ENCODE results near the gene ZNF577. TPM values are rescaled to one million over a fixed set of nuclear protein-coding genes. Genes with fewer than 3 reads are reported as not detected.

The ZNF577 gene
- total and polyA plus RNA-seq, 2 of the 13 experiments (the other 11 are each of a cell fraction or from before 2014, with no cell fraction given) = 5.7 to 7.6 TPM

DNA sequence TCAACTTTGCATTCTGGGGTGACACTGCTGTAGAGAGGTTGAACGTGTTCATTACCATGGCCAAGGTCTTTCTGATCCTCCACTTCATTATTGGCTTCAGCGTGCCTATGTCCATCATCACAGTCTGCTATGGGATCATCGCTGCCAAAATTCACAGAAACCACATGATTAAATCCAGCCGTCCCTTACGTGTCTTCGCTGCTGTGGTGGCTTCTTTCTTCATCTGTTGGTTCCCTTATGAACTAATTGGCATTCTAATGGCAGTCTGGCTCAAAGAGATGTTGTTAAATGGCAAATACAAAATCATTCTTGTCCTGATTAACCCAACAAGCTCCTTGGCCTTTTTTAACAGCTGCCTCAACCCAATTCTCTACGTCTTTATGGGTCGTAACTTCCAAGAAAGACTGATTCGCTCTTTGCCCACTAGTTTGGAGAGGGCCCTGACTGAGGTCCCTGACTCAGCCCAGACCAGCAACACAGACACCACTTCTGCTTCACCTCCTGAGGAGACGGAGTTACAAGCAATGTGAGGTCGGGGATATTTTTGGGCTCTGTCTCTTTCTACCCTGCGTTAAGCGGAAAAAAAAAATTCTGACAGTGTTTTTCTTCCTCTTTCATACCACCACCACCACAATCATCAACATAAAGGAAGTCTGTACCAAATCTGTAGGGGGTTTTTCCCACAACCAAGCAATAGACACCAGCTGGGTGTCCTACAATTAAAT, 63.3 kb downstream of the ZNF577 start:
- ChIA-PET POLR2A (no interaction called here), CTCF (ENCODE audit: low intra/inter-chr PET ratio, low total read pairs) (no interaction called here)
- Histone ChIP-seq H3K9ac (ENCODE audit: insufficient read depth, low read depth, low read length) (no peak overlapping the region), H3K79me2 (ENCODE audit: insufficient read depth, low read length) (no peaks in the 10 kb centered on the region), H3K36me3 (replicated peaks in 1 of 2; ENCODE audit: control insufficient read depth in 1 of 2, insufficient read depth in 2 of 2, low read length in 2 of 2) (no peaks in the 10 kb centered on the region), H3K9me3 (ENCODE audit: low read length) (peaks cover 93% of the 10 kb centered on the region), H4K20me1 (ENCODE audit: insufficient read depth, low read length) (no peaks in the 10 kb centered on the region), H3K4me3 (replicated peaks in 1 of 3; ENCODE audit: insufficient read depth in 1 of 3, low read depth in 2 of 3, low read length in 3 of 3) (no peak overlapping the region), H3K27ac (ENCODE audit: extremely low read length, insufficient read depth, low read length) (no peak overlapping the region), H3K27me3 (ENCODE audit: control insufficient read depth in 1 of 2, insufficient read depth in 2 of 2, low read length in 2 of 2) (no peaks in the 10 kb centered on the region), H3K4me2 (ENCODE audit: low read depth, low read length) (no peak overlapping the region), H3K4me1 (ENCODE audit: insufficient read depth, low read length) (no peaks in the 10 kb centered on the region), H2AFZ (ENCODE audit: low read length) (no peak overlapping the region)
- ATAC-seq (no peak), DNase-seq (ENCODE audit: low spot score) (no peak), FAIRE-seq (no peak)
- intact Hi-C loops (cut with micrococcal nuclease; ENCODE audit: unreplicated experiment) = no loop called here
- no TSS peak for BruUV-seq (replicated peaks)
- in situ Hi-C loops (cut with HindIII; ENCODE audit: extremely low pct_ligation_motif_present, low pct_unique_long_range_greater_than_20kb) = no loop called here
- WGBS (ENCODE audit: low lambda C conversion rate) = 40% methylated on average over 13 of the region's 13 CpGs
- TF ChIP-seq, protein P1, sequence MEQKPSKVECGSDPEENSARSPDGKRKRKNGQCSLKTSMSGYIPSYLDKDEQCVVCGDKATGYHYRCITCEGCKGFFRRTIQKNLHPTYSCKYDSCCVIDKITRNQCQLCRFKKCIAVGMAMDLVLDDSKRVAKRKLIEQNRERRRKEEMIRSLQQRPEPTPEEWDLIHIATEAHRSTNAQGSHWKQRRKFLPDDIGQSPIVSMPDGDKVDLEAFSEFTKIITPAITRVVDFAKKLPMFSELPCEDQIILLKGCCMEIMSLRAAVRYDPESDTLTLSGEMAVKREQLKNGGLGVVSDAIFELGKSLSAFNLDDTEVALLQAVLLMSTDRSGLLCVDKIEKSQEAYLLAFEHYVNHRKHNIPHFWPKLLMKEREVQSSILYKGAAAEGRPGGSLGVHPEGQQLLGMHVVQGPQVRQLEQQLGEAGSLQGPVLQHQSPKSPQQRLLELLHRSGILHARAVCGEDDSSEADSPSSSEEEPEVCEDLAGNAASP (CRISPR knock-in tag; IDR thresholded peaks at IDR 0.05; ENCODE audit: borderline replicate concordance) = no peak
- TF ChIP-seq CHCHD3 (CRISPR knock-in tag; IDR thresholded peaks at IDR 0.05) = no peak
- TF ChIP-seq, protein P2, sequence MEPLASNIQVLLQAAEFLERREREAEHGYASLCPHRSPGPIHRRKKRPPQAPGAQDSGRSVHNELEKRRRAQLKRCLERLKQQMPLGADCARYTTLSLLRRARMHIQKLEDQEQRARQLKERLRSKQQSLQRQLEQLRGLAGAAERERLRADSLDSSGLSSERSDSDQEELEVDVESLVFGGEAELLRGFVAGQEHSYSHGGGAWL (CRISPR knock-in tag; IDR thresholded peaks at IDR 0.05) = no peak
- TF ChIP-seq ZNF331 (CRISPR knock-in tag; IDR thresholded peaks at IDR 0.05) = no peak
- no peak for TF ChIP-seq LCORL (IDR thresholded peaks at IDR 0.05)
- TF ChIP-seq LCORL (CRISPR knock-in tag; IDR thresholded peaks at IDR 0.05) = no peak
- TF ChIP-seq, protein P3, sequence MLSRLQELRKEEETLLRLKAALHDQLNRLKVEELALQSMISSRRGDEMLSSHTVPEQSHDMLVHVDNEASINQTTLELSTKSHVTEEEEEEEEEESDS (CRISPR knock-in tag; IDR thresholded peaks at IDR 0.05; ENCODE audit: borderline replicate concordance) = no peak
- TF ChIP-seq ZNF563 (CRISPR knock-in tag; IDR thresholded peaks at IDR 0.05) = no peak
- TF ChIP-seq, protein P4, sequence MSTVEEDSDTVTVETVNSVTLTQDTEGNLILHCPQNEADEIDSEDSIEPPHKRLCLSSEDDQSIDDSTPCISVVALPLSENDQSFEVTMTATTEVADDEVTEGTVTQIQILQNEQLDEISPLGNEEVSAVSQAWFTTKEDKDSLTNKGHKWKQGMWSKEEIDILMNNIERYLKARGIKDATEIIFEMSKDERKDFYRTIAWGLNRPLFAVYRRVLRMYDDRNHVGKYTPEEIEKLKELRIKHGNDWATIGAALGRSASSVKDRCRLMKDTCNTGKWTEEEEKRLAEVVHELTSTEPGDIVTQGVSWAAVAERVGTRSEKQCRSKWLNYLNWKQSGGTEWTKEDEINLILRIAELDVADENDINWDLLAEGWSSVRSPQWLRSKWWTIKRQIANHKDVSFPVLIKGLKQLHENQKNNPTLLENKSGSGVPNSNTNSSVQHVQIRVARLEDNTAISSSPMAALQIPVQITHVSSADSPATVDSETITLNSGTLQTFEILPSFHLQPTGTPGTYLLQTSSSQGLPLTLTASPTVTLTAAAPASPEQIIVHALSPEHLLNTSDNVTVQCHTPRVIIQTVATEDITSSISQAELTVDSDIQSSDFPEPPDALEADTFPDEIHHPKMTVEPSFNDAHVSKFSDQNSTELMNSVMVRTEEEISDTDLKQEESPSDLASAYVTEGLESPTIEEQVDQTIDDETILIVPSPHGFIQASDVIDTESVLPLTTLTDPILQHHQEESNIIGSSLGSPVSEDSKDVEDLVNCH (CRISPR knock-in tag; IDR thresholded peaks at IDR 0.05) = no peak
- TF ChIP-seq, protein P5, sequence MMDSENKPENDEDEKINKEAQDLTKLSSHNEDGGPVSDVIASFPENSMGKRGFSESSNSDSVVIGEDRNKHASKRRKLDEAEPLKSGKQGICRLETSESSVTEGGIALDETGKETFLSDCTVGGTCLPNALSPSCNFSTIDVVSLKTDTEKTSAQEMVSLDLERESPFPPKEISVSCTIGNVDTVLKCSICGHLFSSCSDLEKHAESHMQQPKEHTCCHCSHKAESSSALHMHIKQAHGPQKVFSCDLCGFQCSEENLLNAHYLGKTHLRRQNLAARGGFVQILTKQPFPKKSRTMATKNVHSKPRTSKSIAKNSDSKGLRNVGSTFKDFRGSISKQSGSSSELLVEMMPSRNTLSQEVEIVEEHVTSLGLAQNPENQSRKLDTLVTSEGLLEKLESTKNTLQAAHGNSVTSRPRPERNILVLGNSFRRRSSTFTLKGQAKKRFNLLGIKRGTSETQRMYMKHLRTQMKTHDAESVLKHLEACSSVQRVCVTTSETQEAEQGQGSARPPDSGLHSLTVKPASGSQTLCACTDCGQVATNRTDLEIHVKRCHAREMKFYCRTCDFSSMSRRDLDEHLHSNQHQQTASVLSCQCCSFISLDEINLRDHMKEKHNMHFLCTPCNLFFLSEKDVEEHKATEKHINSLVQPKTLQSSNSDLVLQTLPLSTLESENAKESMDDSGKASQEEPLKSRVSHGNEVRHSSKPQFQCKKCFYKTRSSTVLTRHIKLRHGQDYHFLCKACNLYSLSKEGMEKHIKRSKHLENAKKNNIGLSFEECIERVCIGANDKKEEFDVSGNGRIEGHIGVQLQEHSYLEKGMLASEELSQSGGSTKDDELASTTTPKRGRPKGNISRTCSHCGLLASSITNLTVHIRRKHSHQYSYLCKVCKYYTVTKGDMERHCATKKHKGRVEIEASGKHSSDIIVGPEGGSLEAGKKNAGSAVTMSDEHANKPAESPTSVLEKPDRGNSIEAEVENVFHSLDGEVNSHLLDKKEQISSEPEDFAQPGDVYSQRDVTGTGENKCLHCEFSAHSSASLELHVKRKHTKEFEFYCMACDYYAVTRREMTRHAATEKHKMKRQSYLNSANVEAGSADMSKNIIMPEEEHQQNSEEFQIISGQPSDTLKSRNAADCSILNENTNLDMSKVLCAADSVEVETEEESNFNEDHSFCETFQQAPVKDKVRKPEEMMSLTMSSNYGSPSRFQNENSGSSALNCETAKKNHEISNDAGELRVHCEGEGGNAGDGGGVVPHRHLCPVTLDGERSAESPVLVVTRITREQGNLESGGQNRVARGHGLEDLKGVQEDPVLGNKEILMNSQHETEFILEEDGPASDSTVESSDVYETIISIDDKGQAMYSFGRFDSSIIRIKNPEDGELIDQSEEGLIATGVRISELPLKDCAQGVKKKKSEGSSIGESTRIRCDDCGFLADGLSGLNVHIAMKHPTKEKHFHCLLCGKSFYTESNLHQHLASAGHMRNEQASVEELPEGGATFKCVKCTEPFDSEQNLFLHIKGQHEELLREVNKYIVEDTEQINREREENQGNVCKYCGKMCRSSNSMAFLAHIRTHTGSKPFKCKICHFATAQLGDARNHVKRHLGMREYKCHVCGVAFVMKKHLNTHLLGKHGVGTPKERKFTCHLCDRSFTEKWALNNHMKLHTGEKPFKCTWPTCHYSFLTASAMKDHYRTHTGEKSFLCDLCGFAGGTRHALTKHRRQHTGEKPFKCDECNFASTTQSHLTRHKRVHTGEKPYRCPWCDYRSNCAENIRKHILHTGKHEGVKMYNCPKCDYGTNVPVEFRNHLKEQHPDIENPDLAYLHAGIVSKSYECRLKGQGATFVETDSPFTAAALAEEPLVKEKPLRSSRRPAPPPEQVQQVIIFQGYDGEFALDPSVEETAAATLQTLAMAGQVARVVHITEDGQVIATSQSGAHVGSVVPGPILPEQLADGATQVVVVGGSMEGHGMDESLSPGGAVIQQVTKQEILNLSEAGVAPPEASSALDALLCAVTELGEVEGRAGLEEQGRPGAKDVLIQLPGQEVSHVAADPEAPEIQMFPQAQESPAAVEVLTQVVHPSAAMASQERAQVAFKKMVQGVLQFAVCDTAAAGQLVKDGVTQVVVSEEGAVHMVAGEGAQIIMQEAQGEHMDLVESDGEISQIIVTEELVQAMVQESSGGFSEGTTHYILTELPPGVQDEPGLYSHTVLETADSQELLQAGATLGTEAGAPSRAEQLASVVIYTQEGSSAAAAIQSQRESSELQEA (CRISPR knock-in tag; IDR thresholded peaks at IDR 0.05; ENCODE audit: not compliant biosample characterization) = no peak
- TF ChIP-seq ZNF235 (CRISPR knock-in tag; IDR thresholded peaks at IDR 0.05; ENCODE audit: borderline replicate concordance) = no peak
